ENCODE measurements around the gene MFSD8.

GRCh38 chr4:127889903-127890302, 75.1 kb downstream of the MFSD8 start:
- TF ChIP-seq GATA3 (IDR thresholded peaks at IDR 0.05; ENCODE audit: low read depth, low read length) (no peak), GATA2 (IDR thresholded peaks at IDR 0.05; ENCODE audit: low read depth, low read length) (no peak)

Data from SH-SY5Y (cell line).